HepG2 (cell line): Measurements from ENCODE around the gene FN1. TPM values are rescaled to one million over a fixed set of nuclear protein-coding genes. Genes with fewer than 3 reads are reported as not detected.

Source experiments
- ATAC-seq: fragments of 200-7000 bp; cut with Tn5 transposase; 3 replicates; pipeline ENCODE4 v1.9.1; 2020; ENCODE audit warnings: mild to moderate bottlenecking, moderate library complexity
- BruUV-seq: library from RNA; stranded (reverse); fragments of 400-500 nt; replicated peaks from 2 replicates; lab custom pipeline; 2021; lab: Mats Ljungman, UMichigan
- CTCF ChIA-PET: fragments of 300-600 bp; formaldehyde crosslinking; extraction: SDS; loops from one replicate; lab custom pipeline; 2021; ENCODE audit warnings: low total read pairs, inconsistent platforms, low intra/inter-chr PET ratio; lab: Yijun Ruan, JAX
- POLR2A ChIA-PET: fragments of 350-600 bp; sonication (Branson Sonifier 250); formaldehyde crosslinking; loops from one replicate; lab custom pipeline; 2020; ENCODE audit warnings: antibody characterized with exemption, inconsistent platforms; lab: Yijun Ruan, JAX
- DNase-seq: peaks from one replicate; pipeline ENCODE4 v3.0.0-alpha.2; 2015; ENCODE audit warnings: low spot score
- FAIRE-seq: peaks from 3 replicates; lab custom pipeline; 2011; peaks lifted over from hg19 to GRCh38; lab: Jason Lieb, UNC
- H2AFZ ChIP-seq: one replicate; pipeline ENCODE4 v1.6.1; 2011; ENCODE audit warnings: low read length, inconsistent platforms
- H3K27ac ChIP-seq: fragments of 300-600 bp; 3 replicates; pipeline ENCODE4 v1.8.0; 2011; ENCODE audit warnings: mixed run types, mild to moderate bottlenecking, mixed read lengths, low read length, inconsistent platforms; ENCODE audit not compliant: insufficient read depth; ENCODE audit errors: extremely low read length
- H3K27me3 ChIP-seq, 2 experiments: fragments of 200-600 bp in 1 of 2; 2 replicates in 1 of 2; 3 replicates in 1 of 2; pipeline versions ENCODE4 v1.6.0 to v1.8.0; 2011; ENCODE audit warnings: low read length in 2 of 2, mild to moderate bottlenecking in 2 of 2, moderate library complexity in 2 of 2, inconsistent platforms in 1 of 2; ENCODE audit not compliant: insufficient read depth in 2 of 2, control insufficient read depth in 1 of 2
- H3K36me3 ChIP-seq, 2 experiments: fragments of 200-600 bp in 1 of 2; replicated peaks in 1 of 2; 2 replicates in 1 of 2; 3 replicates in 1 of 2; pipeline versions ENCODE4 v1.5.1 to v1.8.0; 2011; ENCODE audit warnings: low read length in 2 of 2, inconsistent platforms in 1 of 2; ENCODE audit not compliant: insufficient read depth in 2 of 2, control insufficient read depth in 1 of 2
- H3K4me1 ChIP-seq: 2 replicates; pipeline ENCODE4 v1.5.1; 2012; ENCODE audit warnings: low read length, inconsistent platforms; ENCODE audit not compliant: insufficient read depth
- H3K4me2 ChIP-seq: 2 replicates; pipeline ENCODE4 v1.6.0; 2011; ENCODE audit warnings: low read depth, low read length, inconsistent platforms
- H3K4me3 ChIP-seq, 3 experiments: fragments of 200-600 bp in 1 of 3; sonication (generic), shearing (Covaris generic) in 1 of 3; replicated peaks in 1 of 3; 2 replicates each; pipeline ENCODE4 v1.5.1; 2011 to 2016; ENCODE audit warnings: low read length in 3 of 3, inconsistent platforms in 2 of 3, low read depth in 2 of 3, mild to moderate bottlenecking in 2 of 3, control low read depth in 1 of 3, mixed read lengths in 1 of 3; ENCODE audit not compliant: insufficient read depth in 1 of 3
- H3K79me2 ChIP-seq: one replicate; pipeline ENCODE4 v1.6.1; 2011; ENCODE audit warnings: low read length, inconsistent platforms; ENCODE audit not compliant: insufficient read depth
- H3K9ac ChIP-seq: 2 replicates; pipeline ENCODE4 v1.6.0; 2011; ENCODE audit warnings: mild to moderate bottlenecking, low read depth, low read length, inconsistent platforms; ENCODE audit not compliant: insufficient read depth
- H3K9me3 ChIP-seq: 2 replicates; pipeline ENCODE4 v1.5.1; 2012; ENCODE audit warnings: mild to moderate bottlenecking, low read length
- H4K20me1 ChIP-seq: 2 replicates; pipeline ENCODE4 v1.6.0; 2011; ENCODE audit warnings: inconsistent platforms, mild to moderate bottlenecking, low read length, moderate library complexity; ENCODE audit not compliant: insufficient read depth
- AGO2 ChIP-seq: fragments of 200-400 bp; formaldehyde crosslinking; optimal IDR thresholded peaks from 2 replicates; pipeline ENCODE3; 2017; ENCODE audit warnings: mild to moderate bottlenecking, low read depth, low read length, moderate library complexity
- ELF1 ChIP-seq: sonication (generic); formaldehyde crosslinking; IDR thresholded peaks from 2 replicates; pipeline ENCODE4 v1.4.0; 2020; ENCODE audit warnings: missing genetic modification reagents
- FOXA3 ChIP-seq: IDR thresholded peaks from 2 replicates; pipeline ENCODE4 v1.6.1; 2016; ENCODE audit warnings: missing genetic modification reagents, missing compliant biosample characterization
- HDAC2 ChIP-seq: sonication (generic); formaldehyde crosslinking; IDR thresholded peaks from 2 replicates; pipeline ENCODE4 v1.4.0; 2020; ENCODE audit warnings: missing genetic modification reagents
- HNRNPUL1 ChIP-seq: fragments of 200-400 bp; formaldehyde crosslinking; IDR thresholded peaks from 2 replicates; pipeline ENCODE4 v1.6.1; 2017; ENCODE audit warnings: low read depth, mild to moderate bottlenecking, low read length, moderate library complexity
- RBFOX2 ChIP-seq: fragments of 200-400 bp; formaldehyde crosslinking; IDR thresholded peaks from 2 replicates; pipeline ENCODE4 v1.6.1; 2017; ENCODE audit warnings: low read depth, mild to moderate bottlenecking, low read length
- RBM22 ChIP-seq: fragments of 200-400 bp; formaldehyde crosslinking; optimal IDR thresholded peaks from 2 replicates; pipeline ENCODE3; 2017; ENCODE audit warnings: mild to moderate bottlenecking, low read length, moderate library complexity
- THRA ChIP-seq: sonication (generic); formaldehyde crosslinking; IDR thresholded peaks from 2 replicates; pipeline ENCODE4 v1.4.0; 2020; ENCODE audit warnings: missing genetic modification reagents, borderline replicate concordance
- ZBTB43 ChIP-seq: sonication (generic); formaldehyde crosslinking; conservative IDR thresholded peaks from 2 replicates; pipeline ENCODE4 v1.4.0; 2020; ENCODE audit warnings: missing genetic modification reagents
- ZFP36L1 ChIP-seq: sonication (generic); formaldehyde crosslinking; IDR thresholded peaks from 2 replicates; pipeline ENCODE4 v1.8.0; 2022; ENCODE audit warnings: mild to moderate bottlenecking, missing genetic modification reagents, moderate library complexity
- ZHX1 ChIP-seq: sonication (generic); formaldehyde crosslinking; IDR thresholded peaks from 2 replicates; pipeline ENCODE4 v1.8.1; 2022; ENCODE audit warnings: low read depth, mild to moderate bottlenecking, missing genetic modification reagents
- WGBS: methylation state at CpG from one replicate; pipeline ENCODE4 v1.1.6; 2017; ENCODE audit warnings: low lambda C conversion rate; 5-methylcytosine and 5-hydroxymethylcytosine counted together
- in situ Hi-C: cut with HindIII; loops from 2 replicates; pipeline ENCODE4 v1.10.0; 2017; ENCODE audit warnings: low pct_unique_long_range_greater_than_20kb; ENCODE audit not compliant: extremely low pct_ligation_motif_present
- intact Hi-C: fragments of 100-400 bp; cut with micrococcal nuclease; formaldehyde crosslinking; loops from one replicate; pipeline ENCODE4 v1.10.0; 2022; ENCODE audit not compliant: unreplicated experiment
- polyA plus RNA-seq, 8 experiments: library from polyadenylated mRNA; depleted of rRNA in 3 of 8; stranded (reverse) in 7 of 8; unstranded in 1 of 8; fragments of >200 nt; fragmentation: Illumina TruSeq in 4 of 8; extraction: Trizol in 4 of 8; gene quantifications; 2 replicates each; pipeline versions ENCODE4 v1.2.1 to v1.2.3, GENCODE V29; 2011 to 2016; ENCODE audit warnings: low read depth in 4 of 8, missing spikeins in 1 of 8, mixed read lengths in 1 of 8; ENCODE audit not compliant: insufficient read depth in 1 of 8
- total RNA-seq, 5 experiments: library from RNA; depleted of rRNA; stranded (reverse); fragments of >200 nt; fragmentation: Illumina TruSeq; extraction: Trizol; gene quantifications; 2 replicates each; pipeline ENCODE4 v1.2.3, GENCODE V29; 2016; ENCODE audit warnings: low read depth in 1 of 5

The FN1 gene
- total and polyA plus RNA-seq, 2 of the 13 experiments (the other 11 are each of a cell fraction or from before 2014, with no cell fraction given), result 1,847 to 6,471 TPM

- TF ChIP-seq ZHX1 (CRISPR knock-in tag), result no peak
- TF ChIP-seq, all 625 proteins: peak for 14
These were observed 68.0 kb downstream of the FN1 start (continued) for GRCh38 chr2:215367662-215368492.

- POLR2A ChIA-PET, result interaction anchor here (0.8 kb wide), 1 partner anchor 12 kb away, joined by 3 read pairs; no protein-coding TSS in a partner anchor
- intact Hi-C loops (no loop called here), in situ Hi-C loops (no loop called here)
- ATAC-seq, result no peak
- H2AFZ ChIP-seq, result no peak overlapping the region
- H4K20me1 ChIP-seq, result peaks cover 33% of the 10 kb centered on the region
- no peaks in the 10 kb centered on the region for H3K4me1 ChIP-seq
- no peak overlapping the region for H3K27ac ChIP-seq
- BruUV-seq, result TSS peak; percentile 6
- H3K4me3 ChIP-seq, result no peak overlapping the region
- peaks cover 49 to 95% of the 10 kb centered on the region in 2 experiments for H3K36me3 ChIP-seq
- no peak for DNase-seq
- no peak for FAIRE-seq
- TF ChIP-seq RBM22 (peak; percentile 91), ZFP36L1 (CRISPR knock-in tag) (peak; percentile 8; the same call in 1 of the 2 replicates), ZBTB43 (CRISPR knock-in tag) (0 out of 2 replicates have a peak, but pooled peaks have one; percentile 18), ELF1 (CRISPR knock-in tag) (no peak), HDAC2 (no peak), HNRNPUL1 (peak; percentile 28; the same call in 1 of the 2 replicates), AGO2 (peak; percentile 89), RBFOX2 (peak; percentile 81), FOXA3 (CRISPR knock-in tag) (no peak), THRA (CRISPR knock-in tag) (no peak)
- H3K9me3 ChIP-seq, result no peaks in the 10 kb centered on the region
- H3K27me3 ChIP-seq, result no peaks in the 10 kb centered on the region
- no peak overlapping the region for H3K4me2 ChIP-seq
- no peak overlapping the region for H3K9ac ChIP-seq
- 96% methylated on average over 4 of the region's 4 CpGs for WGBS
- CTCF ChIA-PET, result no interaction called here
- no peaks in the 10 kb centered on the region for H3K79me2 ChIP-seq
These were observed 69.3 kb downstream of the FN1 start for GRCh38 chr2:215366440-215367032.
